ENCODE measurements around the gene EXOC3L2. TPM values are rescaled to one million over a fixed set of nuclear protein-coding genes. Genes with fewer than 3 reads are reported as not detected.

EXOC3L2 gene
- total RNA-seq, 1 donor from 2014 or later, result not detected

GRCh38 chr19:45189971-45190370 is 55.2 kb downstream of the EXOC3L2 start:
- H3K4me3 ChIP-seq (ENCODE audit: low read depth, low read length), result no peak overlapping the region
- FAIRE-seq, result no peak
- DNase-seq (ENCODE audit: low read depth), result no peak
- TF ChIP-seq, protein P1, sequence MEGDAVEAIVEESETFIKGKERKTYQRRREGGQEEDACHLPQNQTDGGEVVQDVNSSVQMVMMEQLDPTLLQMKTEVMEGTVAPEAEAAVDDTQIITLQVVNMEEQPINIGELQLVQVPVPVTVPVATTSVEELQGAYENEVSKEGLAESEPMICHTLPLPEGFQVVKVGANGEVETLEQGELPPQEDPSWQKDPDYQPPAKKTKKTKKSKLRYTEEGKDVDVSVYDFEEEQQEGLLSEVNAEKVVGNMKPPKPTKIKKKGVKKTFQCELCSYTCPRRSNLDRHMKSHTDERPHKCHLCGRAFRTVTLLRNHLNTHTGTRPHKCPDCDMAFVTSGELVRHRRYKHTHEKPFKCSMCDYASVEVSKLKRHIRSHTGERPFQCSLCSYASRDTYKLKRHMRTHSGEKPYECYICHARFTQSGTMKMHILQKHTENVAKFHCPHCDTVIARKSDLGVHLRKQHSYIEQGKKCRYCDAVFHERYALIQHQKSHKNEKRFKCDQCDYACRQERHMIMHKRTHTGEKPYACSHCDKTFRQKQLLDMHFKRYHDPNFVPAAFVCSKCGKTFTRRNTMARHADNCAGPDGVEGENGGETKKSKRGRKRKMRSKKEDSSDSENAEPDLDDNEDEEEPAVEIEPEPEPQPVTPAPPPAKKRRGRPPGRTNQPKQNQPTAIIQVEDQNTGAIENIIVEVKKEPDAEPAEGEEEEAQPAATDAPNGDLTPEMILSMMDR (IDR thresholded peaks at IDR 0.05; ENCODE audit: insufficient read depth, low read length, severe bottlenecking), result no peak
- H3K36me3 ChIP-seq (ENCODE audit: control insufficient read depth, insufficient read depth, low read length), result no peaks in the 10 kb centered on the region
- no peaks in the 10 kb centered on the region for H3K27me3 ChIP-seq (ENCODE audit: control insufficient read depth, insufficient read depth, low read length)

DNA sequence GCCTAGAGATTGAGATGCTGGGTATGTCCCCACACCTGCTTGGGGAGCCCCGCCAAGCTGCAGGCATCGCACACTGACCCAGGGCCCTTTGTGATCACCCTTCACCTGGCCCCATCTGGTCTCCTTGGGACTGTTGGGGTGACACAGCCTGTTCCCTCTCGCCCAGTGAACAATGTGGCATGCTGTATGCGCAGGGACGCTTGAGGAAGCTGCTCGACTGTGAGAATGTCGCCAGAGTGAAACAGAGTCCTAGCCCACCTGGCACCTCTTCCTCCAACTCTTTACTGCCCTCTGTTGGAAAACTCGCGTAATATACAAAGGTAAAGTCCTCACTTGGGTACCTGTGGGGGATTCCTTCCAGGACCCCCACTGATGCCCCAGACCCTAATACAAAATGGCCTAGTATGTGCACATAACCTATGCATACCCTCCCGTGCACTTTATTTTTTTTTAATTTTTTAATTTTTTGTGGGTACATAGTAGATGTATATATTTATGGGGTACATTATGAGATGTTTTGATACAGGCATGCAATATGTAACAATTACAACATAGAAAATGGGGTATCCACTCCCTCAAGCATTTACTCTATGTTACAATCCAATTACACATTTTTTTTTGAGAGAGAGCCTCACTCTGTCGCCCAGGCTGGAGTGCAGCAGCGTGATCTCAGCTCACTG is 57.6 kb downstream of the EXOC3L2 start:
- Histone ChIP-seq H3K4me3 (ENCODE audit: low read depth, low read length) (no peak overlapping the region), H3K27me3 (ENCODE audit: control insufficient read depth, insufficient read depth, low read length) (no peaks in the 10 kb centered on the region), H3K36me3 (ENCODE audit: control insufficient read depth, insufficient read depth, low read length) (no peaks in the 10 kb centered on the region)
- DNase-seq (ENCODE audit: low read depth), result no peak
- TF ChIP-seq, protein P1 (IDR thresholded peaks at IDR 0.05; ENCODE audit: insufficient read depth, low read length, severe bottlenecking), result peak; percentile 71
- no peak for FAIRE-seq

GRCh38 chr19:45186509-45187334 is 58.5 kb downstream of the EXOC3L2 start:
- FAIRE-seq (no peak), DNase-seq (ENCODE audit: low read depth) (no peak)
- Histone ChIP-seq H3K27me3 (ENCODE audit: control insufficient read depth, insufficient read depth, low read length) (no peaks in the 10 kb centered on the region), H3K36me3 (ENCODE audit: control insufficient read depth, insufficient read depth, low read length) (no peaks in the 10 kb centered on the region), H3K4me3 (ENCODE audit: low read depth, low read length) (no peak overlapping the region)
- TF ChIP-seq, protein P1 (IDR thresholded peaks at IDR 0.05; ENCODE audit: insufficient read depth, low read length, severe bottlenecking), result no peak

GRCh38 chr19:45184115-45184514 is 61.1 kb downstream of the EXOC3L2 start:
- Histone ChIP-seq H3K36me3 (ENCODE audit: control insufficient read depth, insufficient read depth, low read length) (peaks cover 2% of the 10 kb centered on the region), H3K4me3 (ENCODE audit: low read depth, low read length) (no peak overlapping the region), H3K27me3 (ENCODE audit: control insufficient read depth, insufficient read depth, low read length) (no peaks in the 10 kb centered on the region)
- TF ChIP-seq, protein P1 (IDR thresholded peaks at IDR 0.05; ENCODE audit: insufficient read depth, low read length, severe bottlenecking), result no peak
- FAIRE-seq (no peak), DNase-seq (ENCODE audit: low read depth) (no peak)

DNA sequence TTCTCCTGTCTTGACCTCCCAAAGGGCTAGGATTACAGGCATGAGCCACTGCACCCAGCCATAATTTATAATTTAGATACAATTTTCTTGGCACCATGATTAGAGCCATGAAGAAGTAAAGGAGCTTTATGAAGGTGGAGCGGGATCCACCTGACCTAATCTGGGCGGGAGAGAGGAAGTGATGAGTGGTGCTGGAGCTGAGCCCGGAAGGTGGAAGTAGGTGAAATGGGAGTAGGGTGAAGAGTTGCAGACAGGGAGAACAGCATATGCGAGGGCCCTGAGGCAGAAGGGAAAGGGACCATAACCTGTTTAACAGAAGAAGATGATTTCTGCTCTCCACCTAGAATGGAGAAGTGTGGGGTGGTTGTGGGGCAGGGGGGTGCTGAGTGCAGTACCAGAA is 62.4 kb downstream of the EXOC3L2 start:
- Histone ChIP-seq H3K4me3 (ENCODE audit: low read depth, low read length) (no peak overlapping the region), H3K27me3 (ENCODE audit: control insufficient read depth, insufficient read depth, low read length) (no peaks in the 10 kb centered on the region), H3K36me3 (ENCODE audit: control insufficient read depth, insufficient read depth, low read length) (peaks cover 2% of the 10 kb centered on the region)
- FAIRE-seq (no peak), DNase-seq (ENCODE audit: low read depth) (peak; percentile 39)
- TF ChIP-seq, protein P1 (IDR thresholded peaks at IDR 0.05; ENCODE audit: insufficient read depth, low read length, severe bottlenecking), result no peak

All from bronchial epithelial cell (primary cell).